Measurements from ENCODE around the gene LSM14B.

The LSM14B gene

GRCh38 chr20:62101078-62101477 lies 21.2 kb upstream of the LSM14B start:
- TF ChIP-seq ZFX (IDR thresholded peaks at IDR 0.05; ENCODE audit: borderline replicate concordance) (no peak), CTCF (IDR thresholded peaks at IDR 0.05) (no peak)

GRCh38 chr20:62103508-62104233 lies 18.6 kb upstream of the LSM14B start:
- H3K27ac ChIP-seq, result no peak overlapping the region
- TF ChIP-seq CTCF (IDR thresholded peaks at IDR 0.05) (no peak), ZFX (IDR thresholded peaks at IDR 0.05; ENCODE audit: borderline replicate concordance) (no peak)

More at GRCh38 chr20:62101078-62101477, 21.2 kb upstream of the LSM14B start:
- no peak overlapping the region for H3K27ac ChIP-seq

GRCh38 chr20:62104234-62104789 lies 18.0 kb upstream of the LSM14B start:
- TF ChIP-seq ZFX (IDR thresholded peaks at IDR 0.05; ENCODE audit: borderline replicate concordance) (no peak), CTCF (IDR thresholded peaks at IDR 0.05) (no peak)
- H3K27ac ChIP-seq, result no peak overlapping the region

- TF ChIP-seq CTCF (IDR thresholded peaks at IDR 0.05), result no peak
- no peak for TF ChIP-seq ZFX (IDR thresholded peaks at IDR 0.05; ENCODE audit: borderline replicate concordance)
- no peak overlapping the region for H3K27ac ChIP-seq
These were observed 17.4 kb upstream of the LSM14B start for GRCh38 chr20:62104791-62105345.

GRCh38 chr20:62105592-62105991 lies 16.7 kb upstream of the LSM14B start:
- TF ChIP-seq ZFX (IDR thresholded peaks at IDR 0.05; ENCODE audit: borderline replicate concordance), result no peak
- TF ChIP-seq CTCF (IDR thresholded peaks at IDR 0.05), result no peak

GRCh38 chr20:62111148-62111547 lies 11.1 kb upstream of the LSM14B start:
- H3K27ac ChIP-seq, result no peak overlapping the region
- TF ChIP-seq CTCF (IDR thresholded peaks at IDR 0.05), result no peak

More at GRCh38 chr20:62105592-62105991, 16.7 kb upstream of the LSM14B start:
- H3K27ac ChIP-seq, result no peak overlapping the region

- TF ChIP-seq ZFX (IDR thresholded peaks at IDR 0.05; ENCODE audit: borderline replicate concordance) (no peak), CTCF (IDR thresholded peaks at IDR 0.05) (no peak)
- H3K27ac ChIP-seq, result no peak overlapping the region
These were observed 9.9 kb upstream of the LSM14B start for GRCh38 chr20:62112368-62112767.
